Activated CD4-positive, alpha-beta T cell treated with anti-CD3 and anti-CD28 coated beads for 48 hours (primary cell): ENCODE data around the gene MYL12A.
A peak's percentile ranks its signal among the peaks of the same experiment; 100 is the strongest.

Experiments
- DNase-seq: peaks from one replicate; pipeline ENCODE4 v3.0.0-alpha.2; 2020

MYL12A gene

DNA sequence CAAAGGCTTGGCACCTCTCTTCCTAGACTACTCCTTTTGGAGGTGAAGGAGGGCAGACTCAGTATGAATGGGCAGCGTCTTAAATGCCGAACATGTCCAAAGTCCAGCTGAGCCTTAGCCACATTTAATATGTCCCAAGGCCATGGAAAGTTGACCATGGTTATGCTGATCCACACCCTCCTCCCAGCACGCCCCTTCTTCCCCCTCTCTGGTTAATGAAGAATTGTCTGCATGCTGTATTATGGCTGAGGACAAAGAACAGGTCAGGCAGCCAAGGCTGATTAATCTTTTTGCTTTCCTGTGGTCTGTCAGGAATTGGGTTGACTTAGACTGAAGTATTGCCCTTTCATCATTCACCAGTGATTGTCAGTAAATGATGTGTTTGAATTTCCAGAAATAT, 22.0 kb upstream of the MYL12A start:
- DNase-seq = no peak

DNA sequence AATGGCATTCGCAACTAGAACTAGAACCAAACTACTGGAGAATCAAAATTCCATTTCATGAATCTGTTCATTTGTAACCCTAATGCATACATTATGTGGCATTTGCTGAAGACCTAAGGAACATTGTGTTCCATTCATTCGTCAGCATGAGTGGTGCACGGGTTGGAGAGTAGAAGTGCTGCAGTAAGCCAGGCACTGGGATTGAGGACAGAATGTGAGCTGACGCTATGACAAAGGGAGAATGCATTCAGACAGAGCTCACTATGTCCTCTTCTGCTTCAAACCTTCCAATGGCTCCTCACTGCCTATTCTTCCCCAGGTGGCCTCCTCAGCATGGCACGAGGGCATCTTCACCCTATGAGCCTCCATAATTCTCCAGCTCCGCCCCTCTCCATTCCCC, 21.6 kb upstream of the MYL12A start:
- no peak for DNase-seq

- no peak for DNase-seq
These were observed 16.9 kb upstream of the MYL12A start for GRCh38 chr18:3230401-3231334.

DNA sequence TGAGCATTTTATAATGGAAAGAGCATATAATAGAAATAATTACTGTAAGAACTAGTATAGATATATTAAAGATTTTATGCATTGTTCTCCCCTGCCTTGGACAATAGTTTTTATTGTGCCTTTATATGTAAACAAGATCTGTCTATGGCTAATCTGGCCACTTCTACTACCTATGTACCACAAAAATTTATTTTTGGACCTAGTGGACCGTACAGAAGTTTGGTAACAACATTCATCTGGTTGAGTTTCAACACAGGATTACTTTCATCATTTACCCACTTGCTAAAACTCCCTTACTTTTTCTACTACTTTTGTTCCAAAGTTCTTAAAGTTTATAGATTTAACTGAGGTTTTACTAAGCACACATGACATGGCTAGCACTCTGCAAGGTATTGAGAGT, 14.6 kb upstream of the MYL12A start:
- no peak for DNase-seq

DNA sequence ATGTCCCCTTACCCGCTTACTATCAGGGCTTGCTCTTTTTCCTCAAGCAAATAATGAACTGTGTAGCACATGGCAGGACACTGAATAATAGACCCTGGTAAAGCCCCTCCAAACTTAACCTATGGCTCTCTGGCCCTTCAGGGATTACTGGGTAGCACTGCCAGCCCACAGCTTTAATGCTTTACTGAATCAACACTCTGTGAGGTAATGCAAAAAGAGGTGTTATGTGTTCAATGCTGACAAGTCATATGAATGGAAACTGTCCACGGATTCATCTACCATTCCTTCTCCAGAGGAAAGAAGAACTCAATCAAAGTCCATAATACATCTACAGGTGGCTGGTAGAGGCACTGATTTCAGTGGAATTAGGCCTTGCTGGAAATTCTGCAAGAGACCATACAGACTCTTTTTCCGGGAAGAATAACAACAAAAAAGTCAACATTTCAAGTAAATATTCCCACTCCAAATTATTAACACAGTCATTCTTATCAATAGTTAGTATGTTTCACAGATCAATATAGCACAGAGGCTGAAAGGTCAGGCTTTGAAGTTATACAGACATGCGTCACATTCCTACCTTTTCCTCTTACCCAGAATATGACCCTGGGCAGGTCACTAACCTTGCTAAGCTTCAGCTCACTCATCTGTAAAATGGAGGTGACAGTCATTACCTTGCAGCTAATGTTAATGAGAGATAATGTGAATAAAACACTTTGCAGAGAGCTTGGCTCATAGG, 14.0 kb upstream of the MYL12A start:
- no peak for DNase-seq

DNA sequence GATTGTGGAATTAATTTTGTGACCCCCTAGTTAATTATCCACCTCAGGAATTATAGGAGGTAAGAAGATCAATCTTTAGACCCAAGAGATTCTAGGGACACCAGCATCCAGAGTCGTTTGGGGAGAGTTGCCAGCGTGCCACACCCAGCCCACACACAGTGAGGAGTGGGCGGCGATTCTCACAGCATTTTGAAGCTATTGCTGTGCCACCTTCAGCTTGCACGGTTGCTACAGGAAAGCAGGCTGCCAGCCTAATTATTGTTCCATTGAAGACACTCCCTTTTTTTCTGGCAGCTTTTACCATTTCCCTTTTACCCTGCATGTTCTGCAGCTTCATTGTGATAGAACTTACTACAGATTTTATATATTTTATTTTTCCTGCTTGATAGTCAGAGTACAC, 13.1 kb upstream of the MYL12A start:
- peak; percentile 24 for DNase-seq

DNA sequence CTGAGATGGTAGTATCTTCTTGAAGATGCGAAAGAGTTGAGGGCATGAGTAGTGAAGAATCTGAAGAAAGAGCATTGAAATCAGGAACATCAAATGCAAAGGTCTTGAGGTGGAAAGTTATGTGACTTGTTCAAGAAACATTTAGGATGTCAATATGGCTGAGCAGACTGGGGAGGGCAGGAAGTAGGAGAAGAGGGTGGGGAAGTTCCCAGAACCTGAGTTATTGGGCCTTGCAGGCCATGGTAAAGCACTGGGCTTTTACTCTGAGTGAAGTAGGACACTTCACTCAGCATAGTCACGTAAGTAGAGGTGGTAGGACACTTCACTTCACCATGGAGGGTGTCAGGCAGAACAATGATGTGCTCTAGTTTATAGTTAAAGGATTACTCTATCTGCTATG, 11.8 kb upstream of the MYL12A start:
- no peak for DNase-seq

- DNase-seq = no peak
These were observed 11.1 kb upstream of the MYL12A start for GRCh38 chr18:3236470-3236869.

DNA sequence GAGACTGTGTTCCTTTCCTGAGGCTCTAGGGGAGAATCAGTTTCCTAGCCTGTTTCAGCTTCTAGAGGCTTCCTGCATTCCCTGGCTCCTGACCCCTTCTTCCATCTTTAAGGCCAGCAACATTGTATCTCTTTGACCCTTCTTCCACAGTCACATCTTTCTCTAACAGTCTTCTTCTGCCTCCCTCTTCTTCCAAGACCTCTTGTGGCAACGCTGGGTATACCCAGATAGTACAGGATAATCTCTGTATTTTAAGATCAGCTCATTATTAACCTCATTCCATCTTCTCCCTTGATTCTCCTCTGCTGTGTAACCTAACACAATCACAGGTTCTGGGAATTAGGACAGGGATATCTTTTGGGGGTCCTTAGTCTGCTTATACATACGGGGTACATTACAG, 8.9 kb upstream of the MYL12A start:
- no peak for DNase-seq

DNA sequence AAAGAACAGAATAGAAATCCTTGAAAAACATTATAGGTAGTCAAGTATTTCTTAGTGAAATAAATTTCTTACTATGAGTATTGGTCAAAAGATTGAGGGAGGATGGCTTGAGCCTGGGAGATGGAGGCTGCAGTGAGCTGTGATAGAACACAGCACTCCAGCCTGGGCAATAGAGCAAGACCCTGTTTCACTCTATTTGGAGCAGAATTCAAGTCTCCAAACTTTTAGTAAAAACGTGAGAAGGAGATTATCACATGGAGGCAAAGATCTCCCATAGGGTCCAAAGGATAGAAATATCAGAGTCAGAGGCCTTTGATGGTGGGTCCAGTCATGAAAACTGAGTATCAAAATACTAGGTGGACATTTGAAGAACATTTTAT, 2.4 kb upstream of the MYL12A start:
- DNase-seq = no peak

- peak; percentile 90 for DNase-seq
These were observed 1.6 kb upstream of the MYL12A start for GRCh38 chr18:3245853-3246634.

DNA sequence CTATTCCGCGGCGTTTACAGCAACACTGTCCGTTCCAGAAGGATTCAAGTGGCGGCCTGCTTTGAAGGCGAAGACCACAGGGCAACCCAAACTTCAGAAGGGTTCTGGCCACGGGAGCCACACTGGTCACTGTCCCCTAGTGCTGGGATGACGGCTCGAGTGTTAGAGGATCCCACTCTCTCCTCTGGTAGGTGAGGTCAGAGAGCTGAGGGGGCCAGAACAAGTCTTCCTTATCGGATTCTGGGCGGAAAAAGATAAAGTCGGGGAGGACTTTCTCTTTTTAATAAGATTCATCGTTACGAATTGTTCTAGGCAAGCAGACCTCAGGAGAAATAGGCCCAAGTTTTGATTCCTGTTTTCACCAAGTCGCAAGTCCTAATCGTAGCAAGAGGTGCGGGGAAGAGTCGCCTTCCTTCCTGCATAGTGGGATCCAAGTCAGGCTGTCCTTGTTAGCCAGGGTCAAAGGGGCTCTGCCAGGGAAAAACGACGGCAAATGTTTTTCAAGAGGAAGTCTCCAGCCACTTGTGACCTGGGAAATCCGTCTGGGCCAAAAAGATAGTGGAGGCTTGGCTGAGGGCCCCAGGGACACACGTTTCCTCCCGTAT, 864 bp upstream of the MYL12A start:
- peak; percentile 24 for DNase-seq

DNA sequence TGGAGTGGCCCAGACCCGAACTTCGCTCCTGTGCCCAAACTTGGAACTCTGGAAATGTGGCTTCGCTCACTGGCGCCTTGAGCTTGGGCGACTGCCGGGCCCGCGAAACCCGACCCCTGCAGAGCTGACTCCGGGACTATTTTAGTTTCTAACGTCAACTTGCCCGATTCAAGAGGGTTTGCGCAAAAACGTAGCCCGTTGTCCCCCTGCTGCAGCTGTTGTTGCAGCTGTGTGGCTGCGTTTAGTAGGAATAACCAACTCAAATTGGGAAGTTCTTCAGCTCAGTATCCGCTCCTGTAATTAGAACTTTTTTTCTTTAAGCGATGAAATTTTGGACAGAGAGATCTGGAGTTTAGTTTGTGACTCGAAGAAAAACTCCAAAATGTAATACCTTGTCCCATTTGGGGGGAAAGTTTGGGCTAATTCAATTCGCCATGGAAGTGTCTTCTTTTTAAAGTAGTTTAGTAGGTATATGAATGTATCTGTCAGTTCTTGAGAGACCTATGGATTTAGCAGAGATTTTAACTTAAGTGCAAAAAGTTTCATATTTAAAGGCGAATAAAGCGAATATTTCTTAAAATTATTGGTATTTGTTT, 559 bp downstream of the MYL12A start:
- DNase-seq = no peak

GRCh38 chr18:3248658-3249359, 1.2 kb downstream of the MYL12A start:
- peak; percentile 18 for DNase-seq

DNA sequence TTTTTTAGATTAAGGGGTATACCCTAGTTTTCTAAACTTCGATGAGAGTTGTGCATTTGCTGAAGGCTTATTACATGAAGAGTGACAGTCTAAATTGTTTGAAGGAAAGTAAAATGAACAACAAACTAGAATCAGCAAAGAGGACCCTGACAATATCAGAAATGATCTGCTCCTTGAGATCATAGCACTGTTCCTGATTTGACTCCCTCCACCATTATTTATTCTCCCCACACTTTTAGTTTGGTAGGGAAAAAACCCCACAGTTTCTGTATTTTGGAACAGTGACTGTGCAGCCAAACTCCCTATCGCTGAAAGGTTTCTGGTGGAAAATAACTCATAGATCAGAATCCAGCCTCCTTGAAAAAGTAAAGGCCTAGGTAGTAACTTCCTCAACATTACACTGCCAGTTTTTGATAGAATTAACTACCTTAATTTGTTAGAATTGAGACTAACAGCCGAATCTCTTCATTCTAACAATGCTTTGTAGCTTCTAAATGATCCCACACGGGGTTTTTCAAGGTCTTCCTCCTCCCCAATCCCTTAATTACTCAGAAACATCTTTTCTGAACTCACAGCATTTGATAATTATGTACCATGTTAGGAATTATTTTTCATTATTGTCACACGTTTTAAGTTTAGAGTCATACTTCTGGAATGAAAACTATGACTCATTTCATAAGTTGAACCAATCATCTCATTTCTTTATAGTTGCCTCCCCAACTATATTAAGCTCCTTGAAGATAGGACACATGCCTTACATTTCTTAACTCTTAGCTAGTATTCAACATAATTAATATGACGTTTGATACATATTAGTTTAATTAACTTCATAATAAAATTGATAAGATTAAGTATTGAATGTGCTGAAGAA, 2.9 kb downstream of the MYL12A start:
- DNase-seq = no peak

- DNase-seq = no peak
These were observed 3.8 kb downstream of the MYL12A start for GRCh38 chr18:3251249-3251962.

GRCh38 chr18:3251963-3252277, 4.3 kb downstream of the MYL12A start:
- DNase-seq = no peak

GRCh38 chr18:3252843-3253242, 5.2 kb downstream of the MYL12A start:
- DNase-seq = no peak

- DNase-seq = no peak
These were observed 7.1 kb downstream of the MYL12A start for GRCh38 chr18:3254725-3255124.

DNA sequence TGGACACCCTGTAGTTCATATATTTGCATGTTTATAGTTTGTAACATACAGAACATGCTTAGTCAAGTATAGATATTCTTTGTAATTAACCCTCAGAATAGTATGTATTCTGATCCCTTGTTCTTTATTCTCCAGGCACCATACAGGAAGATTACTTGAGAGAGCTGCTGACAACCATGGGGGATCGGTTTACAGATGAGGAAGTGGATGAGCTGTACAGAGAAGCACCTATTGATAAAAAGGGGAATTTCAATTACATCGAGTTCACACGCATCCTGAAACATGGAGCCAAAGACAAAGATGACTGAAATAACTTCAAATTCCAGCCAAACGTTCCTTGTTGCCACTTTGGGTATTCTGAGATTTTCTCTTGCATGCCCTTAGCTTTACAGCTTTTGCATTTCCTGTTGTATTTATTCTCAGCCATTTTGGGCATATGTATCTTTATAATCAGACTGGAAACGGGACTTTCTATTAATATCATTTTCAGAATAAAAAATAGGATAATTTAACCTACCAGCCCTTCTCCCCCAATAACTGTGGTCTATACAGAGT, 8.1 kb downstream of the MYL12A start:
- DNase-seq = no peak
